SK-N-SH (cell line): ENCODE data around the gene FBXO34.

Source experiments
- EP300 ChIP-seq, 2 experiments: IDR thresholded peaks; 2 replicates each; pipeline versions ENCODE4 v1.4.0 to v1.6.1; 2012; ENCODE audit warnings: borderline replicate concordance in 1 of 2, low read depth in 1 of 2, low read length in 1 of 2
- EZH2phosphoT487 ChIP-seq: fragments of 200-600 bp; sonication (generic); IDR thresholded peaks from 2 replicates; pipeline ENCODE4 v1.6.1; 2017; ENCODE audit warnings: low read depth, mixed run types, mild to moderate bottlenecking, antibody characterized with exemption, moderate library complexity, borderline replicate concordance
- JUND ChIP-seq: IDR thresholded peaks from 2 replicates; pipeline ENCODE4 v1.4.0; 2012
- MXI1 ChIP-seq: IDR thresholded peaks from 2 replicates; pipeline ENCODE4 v1.6.1; 2012; ENCODE audit warnings: mild to moderate bottlenecking, low read depth, low read length, improper control_type of control experiment
- POLR2AphosphoS5 ChIP-seq: IDR thresholded peaks from 2 replicates; pipeline ENCODE4 v1.6.1; 2012; ENCODE audit warnings: low read depth, low read length
- RCOR1 ChIP-seq: fragments of 150-350 bp; IDR thresholded peaks from 2 replicates; pipeline ENCODE4 v1.6.1; 2017; ENCODE audit warnings: antibody characterized with exemption, low read length
- RFX5 ChIP-seq: IDR thresholded peaks from 2 replicates; pipeline ENCODE4 v1.6.1; 2012; ENCODE audit warnings: mild to moderate bottlenecking, improper control_type of control experiment, low read length
- SIN3A ChIP-seq: IDR thresholded peaks from 2 replicates; pipeline ENCODE4 v1.6.1; 2012; ENCODE audit warnings: low read depth, mild to moderate bottlenecking, low read length, moderate library complexity, borderline replicate concordance
- SMC3 ChIP-seq: IDR thresholded peaks from 2 replicates; pipeline ENCODE4 v1.6.1; 2012; ENCODE audit warnings: low read depth, low read length, improper control_type of control experiment
- YY1 ChIP-seq: IDR thresholded peaks from 2 replicates; pipeline ENCODE4 v1.4.0; 2012; ENCODE audit warnings: low read depth, mild to moderate bottlenecking
- TF ChIP-seq, protein P1 (sequence below): fragments of 200-600 bp; sonication (generic); IDR thresholded peaks from 2 replicates; pipeline ENCODE4 v1.6.1; 2017; ENCODE audit warnings: antibody characterized with exemption, mild to moderate bottlenecking, moderate library complexity
- TF ChIP-seq, protein P2 (sequence below): IDR thresholded peaks from 2 replicates; pipeline ENCODE4 v1.4.0; 2012; ENCODE audit warnings: low read depth

DNA sequence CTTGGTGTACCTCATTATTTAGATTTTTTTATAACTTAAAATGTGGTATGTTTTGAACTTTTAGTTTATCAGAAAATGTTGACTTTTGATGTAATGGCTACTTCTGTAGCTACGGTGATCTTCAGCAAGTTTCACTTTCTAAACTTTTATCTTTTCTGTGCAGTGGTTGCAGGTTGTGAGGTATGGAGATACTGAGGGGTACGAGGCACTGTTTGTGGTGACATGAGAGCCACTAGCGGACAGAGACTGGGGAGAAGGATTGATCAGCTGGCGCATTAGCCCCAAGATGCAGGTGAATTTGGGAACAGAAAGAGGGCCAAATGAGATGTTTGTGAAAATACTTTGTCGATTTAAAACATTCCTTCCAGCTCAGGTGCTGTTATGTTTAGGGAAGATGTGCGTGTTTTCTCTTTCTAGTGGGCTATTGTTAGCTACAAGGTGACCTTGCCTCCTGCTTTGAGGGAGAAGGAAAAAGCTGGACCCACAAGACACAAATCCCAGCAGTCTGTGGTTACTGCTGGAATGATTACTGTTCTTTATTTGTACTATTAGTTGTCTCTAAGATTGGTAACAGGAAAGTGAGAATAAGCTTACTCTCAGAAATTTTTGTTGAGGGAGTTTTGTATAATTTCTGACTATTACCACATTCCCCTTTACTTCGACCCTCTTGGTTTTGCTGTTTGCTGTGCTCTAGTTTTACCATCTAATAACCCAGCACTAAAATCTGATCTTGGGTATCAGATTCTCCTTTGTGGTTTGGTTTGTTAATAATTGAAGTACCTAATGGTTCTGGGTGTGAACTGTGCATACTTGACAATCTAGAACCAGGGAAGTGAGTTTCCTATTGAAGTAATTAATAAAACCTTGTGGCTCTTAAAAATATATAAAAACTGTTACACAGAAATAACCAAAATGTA lies 61.7 kb downstream of the FBXO34 start:
- TF ChIP-seq RCOR1 (no peak), SMC3 (no peak), POLR2AphosphoS5 (no peak), EP300 (IDR thresholded peaks at IDR 0.05; ENCODE audit: borderline replicate concordance in 1 of 2, low read depth in 1 of 2, low read length in 1 of 2) (no peak), MXI1 (no peak), RFX5 (no peak), YY1 (no peak), JUND (no peak), EZH2phosphoT487 (no peak), SIN3A (no peak)
- TF ChIP-seq, protein P1, sequence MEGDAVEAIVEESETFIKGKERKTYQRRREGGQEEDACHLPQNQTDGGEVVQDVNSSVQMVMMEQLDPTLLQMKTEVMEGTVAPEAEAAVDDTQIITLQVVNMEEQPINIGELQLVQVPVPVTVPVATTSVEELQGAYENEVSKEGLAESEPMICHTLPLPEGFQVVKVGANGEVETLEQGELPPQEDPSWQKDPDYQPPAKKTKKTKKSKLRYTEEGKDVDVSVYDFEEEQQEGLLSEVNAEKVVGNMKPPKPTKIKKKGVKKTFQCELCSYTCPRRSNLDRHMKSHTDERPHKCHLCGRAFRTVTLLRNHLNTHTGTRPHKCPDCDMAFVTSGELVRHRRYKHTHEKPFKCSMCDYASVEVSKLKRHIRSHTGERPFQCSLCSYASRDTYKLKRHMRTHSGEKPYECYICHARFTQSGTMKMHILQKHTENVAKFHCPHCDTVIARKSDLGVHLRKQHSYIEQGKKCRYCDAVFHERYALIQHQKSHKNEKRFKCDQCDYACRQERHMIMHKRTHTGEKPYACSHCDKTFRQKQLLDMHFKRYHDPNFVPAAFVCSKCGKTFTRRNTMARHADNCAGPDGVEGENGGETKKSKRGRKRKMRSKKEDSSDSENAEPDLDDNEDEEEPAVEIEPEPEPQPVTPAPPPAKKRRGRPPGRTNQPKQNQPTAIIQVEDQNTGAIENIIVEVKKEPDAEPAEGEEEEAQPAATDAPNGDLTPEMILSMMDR: no peak
- TF ChIP-seq, protein P2, sequence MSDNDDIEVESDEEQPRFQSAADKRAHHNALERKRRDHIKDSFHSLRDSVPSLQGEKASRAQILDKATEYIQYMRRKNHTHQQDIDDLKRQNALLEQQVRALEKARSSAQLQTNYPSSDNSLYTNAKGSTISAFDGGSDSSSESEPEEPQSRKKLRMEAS: no peak
